ENCODE measurements around the gene TMEM30A. TPM values are rescaled to one million over a fixed set of nuclear protein-coding genes. Genes with fewer than 3 reads are reported as not detected.

Gene TMEM30A
- total RNA-seq, 2 donors from 2014 or later, result 47.7 to 59.4 TPM

GRCh38 chr6:75213112-75213511 is 71.5 kb downstream of the TMEM30A start:
- H3K4me1 Mint-ChIP-seq, result peaks cover 15% of the 10 kb centered on the region
- Histone ChIP-seq H3K36me3 (ENCODE audit: control insufficient read depth, insufficient read depth, low read length) (no peaks in the 10 kb centered on the region), H3K27me3 (ENCODE audit: control insufficient read depth, insufficient read depth, low read length, poor library complexity, severe bottlenecking) (peaks cover 19% of the 10 kb centered on the region), H3K9ac (ENCODE audit: extremely low read depth, low read length, poor library complexity, severe bottlenecking) (no peak overlapping the region), H3K27ac (ENCODE audit: low read depth, low read length) (no peak overlapping the region), H3K4me1 (ENCODE audit: control insufficient read depth, insufficient read depth, low read length) (no peaks in the 10 kb centered on the region), H3K9me3 (ENCODE audit: control insufficient read depth, low read length) (no peaks in the 10 kb centered on the region), H3K4me3 (ENCODE audit: low read length) (no peak overlapping the region)
- TF ChIP-seq CTCF (conservative IDR thresholded peaks at IDR 0.05), result no peak
- 26 to 33% methylated on average over 1 of the region's 1 CpG for WGBS, 2 experiments (ENCODE audit: insufficient coverage in 1 of 2, insufficient read length in 1 of 2)
- H3K27me3 Mint-ChIP-seq (ENCODE audit: insufficient read depth), result peaks cover 26% of the 10 kb centered on the region
- no peaks in the 10 kb centered on the region for H3K9me3 Mint-ChIP-seq
- no peaks in the 10 kb centered on the region for H3K36me3 Mint-ChIP-seq (ENCODE audit: low read depth)
- no peak for DNase-seq
- H3K4me3 Mint-ChIP-seq, result no peak overlapping the region
- H3K27ac Mint-ChIP-seq, result no peak overlapping the region

- H3K9me3 ChIP-seq (ENCODE audit: control insufficient read depth, low read length), result no peaks in the 10 kb centered on the region
These were observed 72.5 kb downstream of the TMEM30A start for GRCh38 chr6:75211920-75212590.

GRCh38 chr6:75210885-75211739 is 73.5 kb downstream of the TMEM30A start:
- H3K9me3 ChIP-seq (ENCODE audit: control insufficient read depth, low read length), result no peaks in the 10 kb centered on the region
- H3K36me3 ChIP-seq (ENCODE audit: control insufficient read depth, insufficient read depth, low read length), result no peaks in the 10 kb centered on the region
- H3K9ac ChIP-seq (ENCODE audit: extremely low read depth, low read length, poor library complexity, severe bottlenecking), result no peak overlapping the region
- Mint-ChIP-seq H3K27me3 (ENCODE audit: insufficient read depth) (peaks cover 46% of the 10 kb centered on the region), H3K9me3 (no peaks in the 10 kb centered on the region), H3K4me1 (peaks cover 30% of the 10 kb centered on the region), H3K36me3 (ENCODE audit: low read depth) (no peaks in the 10 kb centered on the region), H3K27ac (no peak overlapping the region), H3K4me3 (no peak overlapping the region)
- peaks cover 3% of the 10 kb centered on the region for H3K4me1 ChIP-seq (ENCODE audit: control insufficient read depth, insufficient read depth, low read length)
- H3K27ac ChIP-seq (ENCODE audit: low read depth, low read length), result no peak overlapping the region
- 54 to 63% methylated on average over 4 to 9 of the region's 10 CpGs for WGBS, 2 experiments (ENCODE audit: insufficient coverage in 1 of 2, insufficient read length in 1 of 2)
- H3K27me3 ChIP-seq (ENCODE audit: control insufficient read depth, insufficient read depth, low read length, poor library complexity, severe bottlenecking), result peaks cover 39% of the 10 kb centered on the region
- peak; percentile 92 for TF ChIP-seq CTCF (conservative IDR thresholded peaks at IDR 0.05)
- peak; percentile 61 for DNase-seq
- H3K4me3 ChIP-seq (ENCODE audit: low read length), result no peak overlapping the region

More at GRCh38 chr6:75211920-75212590, 72.5 kb downstream of the TMEM30A start:
- no peaks in the 10 kb centered on the region for H3K36me3 Mint-ChIP-seq (ENCODE audit: low read depth)
- Histone ChIP-seq H3K4me3 (ENCODE audit: low read length) (no peak overlapping the region), H3K36me3 (ENCODE audit: control insufficient read depth, insufficient read depth, low read length) (no peaks in the 10 kb centered on the region), H3K9ac (ENCODE audit: extremely low read depth, low read length, poor library complexity, severe bottlenecking) (no peak overlapping the region), H3K27ac (ENCODE audit: low read depth, low read length) (no peak overlapping the region), H3K27me3 (ENCODE audit: control insufficient read depth, insufficient read depth, low read length, poor library complexity, severe bottlenecking) (peaks cover 30% of the 10 kb centered on the region), H3K4me1 (ENCODE audit: control insufficient read depth, insufficient read depth, low read length) (no peaks in the 10 kb centered on the region)
- peaks cover 37% of the 10 kb centered on the region for H3K27me3 Mint-ChIP-seq (ENCODE audit: insufficient read depth)
- WGBS, 2 experiments (ENCODE audit: insufficient coverage in 1 of 2, insufficient read length in 1 of 2), result 56 to 78% methylated on average over 2 to 3 of the region's 3 CpGs
- DNase-seq, result no peak
- no peak overlapping the region for H3K4me3 Mint-ChIP-seq
- no peak overlapping the region for H3K27ac Mint-ChIP-seq
- no peaks in the 10 kb centered on the region for H3K9me3 Mint-ChIP-seq
- peaks cover 24% of the 10 kb centered on the region for H3K4me1 Mint-ChIP-seq
- TF ChIP-seq CTCF (conservative IDR thresholded peaks at IDR 0.05), result no peak

Data from endodermal cell (in vitro differentiated cells).